Activated CD4-positive, alpha-beta memory T cell treated with anti-CD3 and anti-CD28 coated beads for 36 hours (primary cell): ENCODE data around the gene LMBR1. TPM values are rescaled to one million over a fixed set of nuclear protein-coding genes. Genes with fewer than 3 reads are reported as not detected.
A peak's percentile ranks its signal among the peaks of the same experiment; 100 is the strongest.

Experiments used
- CTCF ChIA-PET: fragments of 350-600 bp; sonication (Branson Sonifier 250); formaldehyde crosslinking; loops from one replicate; lab custom pipeline; 2021; ENCODE audit warnings: antibody characterized with exemption, inconsistent platforms; lab: Charles Lee
- POLR2A ChIA-PET: fragments of 350-600 bp; sonication (Branson Sonifier 250); formaldehyde crosslinking; loops from one replicate; lab custom pipeline; 2021; ENCODE audit warnings: antibody characterized with exemption; lab: Charles Lee
- DNase-seq: peaks from one replicate; pipeline ENCODE4 v3.0.0-alpha.2; 2020
- H3K27ac Mint-ChIP-seq: one replicate; pipeline ENCODE4 v1.8.0; 2021; ENCODE audit warnings: mixed read lengths
- H3K27me3 Mint-ChIP-seq: one replicate; pipeline ENCODE4 v1.8.0; 2021; ENCODE audit warnings: mixed read lengths
- H3K36me3 Mint-ChIP-seq: one replicate; pipeline ENCODE4 v1.8.0; 2021; ENCODE audit warnings: mixed read lengths
- H3K4me1 Mint-ChIP-seq: one replicate; pipeline ENCODE4 v1.8.0; 2021; ENCODE audit warnings: low read depth, mixed read lengths
- H3K4me3 Mint-ChIP-seq: one replicate; pipeline ENCODE4 v1.8.0; 2021; ENCODE audit warnings: mild to moderate bottlenecking, mixed read lengths
- H3K9me3 Mint-ChIP-seq: one replicate; pipeline ENCODE4 v1.8.0; 2021; ENCODE audit warnings: mixed read lengths
- intact Hi-C: fragments of 100-400 bp; cut with micrococcal nuclease; formaldehyde crosslinking; loops from one replicate; pipeline ENCODE4 v1.15.1; 2023
- total RNA-seq, 2 experiments: library from RNA; stranded (reverse); gene quantifications; one replicate each; pipeline ENCODE4 v1.2.3, GENCODE V29; 2021

Gene LMBR1
- total RNA-seq, 2 experiments from 2014 or later = 36.6 to 37.8 TPM

DNA sequence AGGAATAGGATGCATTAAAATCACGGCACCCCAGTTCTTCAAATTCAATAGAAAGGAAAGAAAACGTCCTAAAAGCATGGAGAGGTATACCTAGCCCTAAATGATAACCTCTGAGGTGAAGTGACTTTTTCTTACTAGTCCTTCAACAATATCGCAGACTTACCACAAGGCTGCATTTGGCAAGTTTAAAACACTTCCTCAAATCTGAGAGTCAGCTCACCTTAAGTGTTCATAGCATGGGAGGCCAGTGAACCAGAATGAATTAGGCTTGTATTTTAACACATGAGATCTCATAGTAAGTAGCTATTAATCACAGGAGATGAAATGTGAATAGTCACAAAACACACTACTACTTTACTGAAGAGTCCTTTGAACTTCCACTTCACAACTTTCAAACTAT, 128.2 kb downstream of the LMBR1 start:
- peaks cover 20% of the 10 kb centered on the region for H3K36me3 Mint-ChIP-seq
- no peak for DNase-seq
- H3K9me3 Mint-ChIP-seq = peaks cover 3% of the 10 kb centered on the region
- ChIA-PET POLR2A (no interaction called here), CTCF (no interaction called here)
- H3K27ac Mint-ChIP-seq = no peak overlapping the region
- H3K27me3 Mint-ChIP-seq = no peaks in the 10 kb centered on the region
- intact Hi-C loops = no loop called here
- H3K4me3 Mint-ChIP-seq = no peak overlapping the region
- H3K4me1 Mint-ChIP-seq = peaks cover 10% of the 10 kb centered on the region

DNA sequence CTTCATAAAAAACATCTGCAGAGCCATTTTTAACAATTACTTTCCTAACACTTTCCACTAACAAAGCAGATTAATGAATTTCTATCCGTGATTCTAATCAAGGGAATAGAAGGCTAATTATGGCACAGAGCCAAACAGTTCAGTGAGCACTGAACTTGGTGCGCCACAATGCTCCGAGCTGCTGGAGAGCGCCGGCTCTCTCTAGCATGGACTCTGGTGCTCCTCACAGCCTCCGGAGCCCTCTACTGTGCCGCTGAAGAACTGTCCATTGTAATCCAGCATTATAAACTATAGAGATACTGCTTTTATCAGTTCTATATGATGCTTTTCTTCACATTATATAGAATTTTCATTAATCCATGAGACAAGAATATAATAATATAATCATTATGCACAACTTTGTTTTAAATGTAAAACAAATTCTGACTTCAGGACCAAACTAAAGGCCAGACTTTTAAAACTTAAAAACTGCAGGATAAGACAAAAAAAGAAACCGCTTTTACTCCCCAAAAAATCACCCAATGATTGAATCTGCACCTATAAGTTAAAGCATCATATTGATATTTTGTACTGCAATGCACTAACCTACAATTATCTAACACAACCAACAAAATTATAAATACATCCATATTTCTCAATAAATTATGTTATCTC, 128.8 kb downstream of the LMBR1 start:
- Mint-ChIP-seq H3K36me3 (peaks cover 24% of the 10 kb centered on the region), H3K4me3 (no peak overlapping the region), H3K4me1 (peaks cover 3% of the 10 kb centered on the region), H3K27me3 (no peaks in the 10 kb centered on the region), H3K9me3 (peaks cover 6% of the 10 kb centered on the region), H3K27ac (no peak overlapping the region)
- intact Hi-C loops = no loop called here
- DNase-seq = no peak
- CTCF ChIA-PET = no interaction called here
- POLR2A ChIA-PET = no interaction called here

DNA sequence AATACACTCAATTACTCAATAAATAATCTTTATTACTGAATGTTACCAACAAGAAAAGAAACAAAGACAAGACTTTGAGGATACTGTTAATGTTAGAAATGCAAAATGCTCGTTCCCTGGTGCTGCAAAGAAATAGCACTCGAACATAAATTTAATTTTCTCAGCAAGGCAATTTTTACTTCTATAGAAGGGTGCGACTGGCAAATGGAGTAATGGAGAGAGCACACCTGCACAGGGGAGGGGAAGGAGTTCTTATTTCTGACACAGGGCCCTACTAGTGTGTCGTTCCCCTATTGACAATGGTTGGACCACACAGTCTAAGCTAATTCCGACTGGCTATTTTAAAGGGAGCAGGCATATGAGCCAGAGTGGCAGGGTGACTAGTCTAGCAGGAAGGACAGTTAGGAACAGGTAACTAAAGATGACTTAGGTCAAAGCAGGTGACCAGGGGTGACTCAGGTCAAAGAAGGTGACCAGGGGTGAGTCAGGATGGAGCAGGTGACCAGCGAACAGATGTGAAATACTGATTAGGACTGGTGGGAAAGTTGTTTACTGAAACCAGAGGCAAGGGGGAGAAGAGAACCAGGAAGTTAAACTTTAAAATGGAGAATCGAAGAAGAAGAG, 133.3 kb downstream of the LMBR1 start:
- intact Hi-C loops = no loop called here
- Mint-ChIP-seq H3K27ac (no peak overlapping the region), H3K9me3 (peaks cover 9% of the 10 kb centered on the region), H3K27me3 (no peaks in the 10 kb centered on the region), H3K4me3 (no peak overlapping the region), H3K4me1 (peaks cover 6% of the 10 kb centered on the region), H3K36me3 (peaks cover 42% of the 10 kb centered on the region)
- no peak for DNase-seq
- ChIA-PET POLR2A (no interaction called here), CTCF (no interaction called here)

DNA sequence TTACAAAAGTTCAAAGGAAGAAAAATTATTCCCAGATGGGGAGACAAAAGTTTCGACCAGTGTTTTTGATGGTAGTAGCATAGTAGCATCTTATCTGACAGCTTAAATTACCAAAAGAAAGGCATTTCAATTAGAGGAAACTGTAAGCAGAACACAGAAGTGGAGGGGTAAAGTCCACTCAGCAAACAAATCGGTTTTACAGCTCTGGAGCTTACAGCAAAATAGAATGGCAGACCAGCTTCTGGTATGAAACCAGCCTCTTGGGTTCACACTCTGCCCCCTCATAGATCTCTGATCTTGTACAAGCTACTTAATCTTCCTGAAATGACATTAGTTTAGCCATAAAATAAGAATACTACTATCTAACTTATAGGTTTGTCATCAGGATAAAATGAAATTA, 133.8 kb downstream of the LMBR1 start:
- H3K9me3 Mint-ChIP-seq = peaks cover 9% of the 10 kb centered on the region
- H3K27me3 Mint-ChIP-seq = no peaks in the 10 kb centered on the region
- intact Hi-C loops = no loop called here
- DNase-seq = no peak
- peaks cover 43% of the 10 kb centered on the region for H3K36me3 Mint-ChIP-seq
- no peak overlapping the region for H3K4me3 Mint-ChIP-seq
- ChIA-PET POLR2A (no interaction called here), CTCF (interaction anchor here (0.6 kb wide), 1 partner anchor 78 kb away, joined by 5 read pairs; no protein-coding TSS in a partner anchor)
- H3K27ac Mint-ChIP-seq = no peak overlapping the region
- H3K4me1 Mint-ChIP-seq = peaks cover 8% of the 10 kb centered on the region

DNA sequence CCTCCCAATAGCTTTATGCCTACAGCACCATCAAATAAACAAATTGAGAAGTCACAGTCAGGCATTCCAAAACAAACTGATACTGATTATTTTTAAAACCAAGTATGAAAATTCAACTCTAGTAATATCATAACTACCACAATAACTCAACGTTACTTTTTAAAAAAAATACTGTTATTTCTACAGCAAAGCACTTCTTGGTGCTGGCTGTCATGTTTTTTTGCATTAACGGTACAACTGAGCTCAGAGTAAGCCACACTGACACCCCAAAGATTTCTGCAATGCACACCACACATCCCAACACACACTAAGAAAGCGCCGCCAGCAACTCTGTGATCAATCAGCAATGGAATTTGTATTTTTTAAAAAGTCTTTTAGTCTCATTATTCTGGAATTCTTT, 138.8 kb downstream of the LMBR1 start:
- DNase-seq = no peak
- Mint-ChIP-seq H3K27me3 (no peaks in the 10 kb centered on the region), H3K4me3 (no peak overlapping the region), H3K4me1 (peaks cover 11% of the 10 kb centered on the region), H3K27ac (peak overlapping the region; percentile 76), H3K36me3 (peaks cover 29% of the 10 kb centered on the region), H3K9me3 (peaks cover 4% of the 10 kb centered on the region)
- CTCF ChIA-PET = no interaction called here
- intact Hi-C loops = no loop called here
- POLR2A ChIA-PET = no interaction called here

DNA sequence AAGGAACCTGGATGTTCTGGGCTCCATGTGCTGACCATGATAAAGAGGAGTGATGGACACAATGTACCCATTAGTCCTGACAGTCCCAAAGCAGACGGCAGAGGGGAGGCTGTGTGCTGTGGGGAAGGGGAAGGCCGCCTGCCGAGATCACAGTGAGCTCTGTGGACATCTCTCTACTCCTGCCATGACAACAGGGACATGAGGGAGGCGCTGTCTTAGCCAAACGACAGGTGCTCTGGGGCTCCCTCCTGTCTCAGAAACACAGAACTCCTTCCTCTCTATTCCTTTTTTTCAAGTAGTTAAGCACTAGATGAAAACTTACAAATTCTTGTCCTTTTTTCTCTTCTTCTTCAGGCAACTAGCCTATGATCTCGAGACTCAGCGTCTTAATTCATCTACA, 139.4 kb downstream of the LMBR1 start:
- Mint-ChIP-seq H3K9me3 (no peaks in the 10 kb centered on the region), H3K27me3 (no peaks in the 10 kb centered on the region), H3K27ac (no peak overlapping the region), H3K4me3 (no peak overlapping the region), H3K4me1 (peaks cover 14% of the 10 kb centered on the region), H3K36me3 (peaks cover 24% of the 10 kb centered on the region)
- CTCF ChIA-PET = interaction anchor here (1.0 to 1.5 kb wide), 2 partner anchors 23 to 25 kb away, joined by 3 to 4 read pairs; no protein-coding TSS in a partner anchor
- intact Hi-C loops = no loop called here
- POLR2A ChIA-PET = no interaction called here
- no peak for DNase-seq

DNA sequence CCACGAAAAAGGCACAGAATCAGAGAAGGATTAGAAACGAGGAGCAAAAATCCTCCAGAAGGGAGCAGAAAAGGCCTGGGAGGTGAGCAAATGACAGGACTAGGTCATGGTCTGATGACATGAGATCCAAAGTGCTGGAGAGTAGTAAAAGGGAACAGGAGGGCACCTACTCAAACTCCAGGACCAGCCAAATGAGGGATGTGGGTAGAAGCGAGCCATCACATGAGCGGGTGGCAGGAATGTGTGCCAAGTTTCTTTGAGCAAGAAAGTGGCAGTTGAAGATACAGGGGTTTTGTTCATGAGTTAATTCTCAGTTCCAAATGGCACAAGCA, 139.8 kb downstream of the LMBR1 start:
- peaks cover 20% of the 10 kb centered on the region for H3K36me3 Mint-ChIP-seq
- POLR2A ChIA-PET = no interaction called here
- no peaks in the 10 kb centered on the region for H3K9me3 Mint-ChIP-seq
- no peaks in the 10 kb centered on the region for H3K27me3 Mint-ChIP-seq
- H3K4me1 Mint-ChIP-seq = peaks cover 14% of the 10 kb centered on the region
- CTCF ChIA-PET = interaction anchor here (1.0 to 1.5 kb wide), 2 partner anchors 24 to 25 kb away, joined by 3 to 4 read pairs; no protein-coding TSS in a partner anchor
- DNase-seq = peak; percentile 19
- H3K27ac Mint-ChIP-seq = no peak overlapping the region
- no peak overlapping the region for H3K4me3 Mint-ChIP-seq
- intact Hi-C loops = no loop called here

DNA sequence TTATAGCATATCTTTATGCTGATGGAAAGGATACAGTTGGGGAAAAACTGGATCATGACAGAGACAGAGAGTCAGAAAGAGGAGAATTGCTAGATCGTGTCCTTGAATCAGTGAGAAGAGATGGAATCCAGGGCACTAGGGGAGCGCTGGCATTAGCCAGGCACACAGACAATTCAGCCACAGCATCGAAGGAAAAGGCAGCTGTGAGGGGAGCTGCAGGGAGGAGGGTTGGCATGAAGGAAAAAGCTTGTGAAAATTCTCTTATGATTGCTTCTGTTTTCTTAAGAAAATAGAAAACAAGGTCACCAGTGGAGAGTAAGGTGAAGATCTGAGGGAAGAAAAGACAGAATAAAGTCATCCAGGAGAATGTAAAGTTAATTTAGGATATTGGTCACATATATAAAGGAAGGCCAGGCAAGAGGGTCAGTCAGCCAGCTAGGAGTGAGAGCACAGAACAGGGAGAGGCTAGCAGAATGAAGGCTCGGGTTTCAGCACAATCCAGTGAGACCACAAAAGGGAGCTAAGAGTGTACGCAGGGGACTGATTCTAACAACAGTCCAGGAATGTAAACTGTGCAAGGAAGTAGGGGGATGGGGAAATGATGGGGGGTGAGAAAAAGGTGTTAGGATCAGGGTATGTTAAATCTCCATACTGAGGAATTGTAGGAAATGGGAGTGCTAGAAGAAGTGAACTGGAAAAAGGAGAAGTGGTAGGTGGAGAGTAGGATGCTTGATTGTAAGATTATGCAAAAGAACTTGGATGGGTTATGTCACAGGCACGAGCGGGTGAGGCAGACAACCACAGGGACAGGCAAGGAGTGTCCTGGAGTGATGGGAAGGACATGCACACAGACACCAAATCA, 140.4 kb downstream of the LMBR1 start:
- no peaks in the 10 kb centered on the region for H3K27me3 Mint-ChIP-seq
- no peak for DNase-seq
- peaks cover 14% of the 10 kb centered on the region for H3K4me1 Mint-ChIP-seq
- H3K9me3 Mint-ChIP-seq = no peaks in the 10 kb centered on the region
- CTCF ChIA-PET = interaction anchor here (1.0 to 1.5 kb wide), 2 partner anchors 24 to 26 kb away, joined by 3 to 4 read pairs; no protein-coding TSS in a partner anchor
- no peak overlapping the region for H3K4me3 Mint-ChIP-seq
- intact Hi-C loops = no loop called here
- H3K27ac Mint-ChIP-seq = no peak overlapping the region
- peaks cover 19% of the 10 kb centered on the region for H3K36me3 Mint-ChIP-seq
- POLR2A ChIA-PET = interaction anchor here (1.3 kb wide), 1 partner anchor 33 kb away, joined by 3 read pairs; no protein-coding TSS in a partner anchor

DNA sequence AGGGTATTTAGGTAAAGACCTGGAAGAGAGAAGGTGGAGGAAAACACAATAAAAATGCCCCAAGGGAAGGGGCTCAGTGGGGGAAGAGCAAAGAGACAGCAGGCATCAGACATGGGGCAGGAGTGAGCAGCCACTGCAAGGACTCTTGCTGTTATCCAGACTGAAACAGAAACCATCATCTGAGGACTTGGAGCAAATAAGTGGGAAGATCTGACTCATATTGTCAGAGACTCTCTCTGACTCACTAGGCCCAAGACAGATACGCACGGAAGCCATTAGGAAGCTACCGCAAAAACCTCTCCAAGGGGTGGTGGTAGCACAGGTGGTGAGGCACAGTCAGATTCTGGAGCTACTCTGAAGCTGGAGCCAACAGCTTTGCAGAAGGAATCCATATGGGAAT, 141.7 kb downstream of the LMBR1 start:
- peak; percentile 79 for DNase-seq
- intact Hi-C loops = loop anchor here (1.0 to 2.0 kb wide), 5 partner anchors 18 to 142 kb away; partner anchors contain the start of genes LMBR1 and RNF32
- Mint-ChIP-seq H3K9me3 (no peaks in the 10 kb centered on the region), H3K4me1 (peaks cover 14% of the 10 kb centered on the region), H3K4me3 (no peak overlapping the region), H3K27me3 (no peaks in the 10 kb centered on the region), H3K27ac (peak overlapping the region; percentile 11), H3K36me3 (peaks cover 19% of the 10 kb centered on the region)
- CTCF ChIA-PET = interaction anchor here (0.6 kb wide), 1 partner anchor 201 kb away, joined by 5 read pairs; no protein-coding TSS in a partner anchor
- POLR2A ChIA-PET = interaction anchor here (1.3 kb wide), 1 partner anchor 35 kb away, joined by 3 read pairs; no protein-coding TSS in a partner anchor

DNA sequence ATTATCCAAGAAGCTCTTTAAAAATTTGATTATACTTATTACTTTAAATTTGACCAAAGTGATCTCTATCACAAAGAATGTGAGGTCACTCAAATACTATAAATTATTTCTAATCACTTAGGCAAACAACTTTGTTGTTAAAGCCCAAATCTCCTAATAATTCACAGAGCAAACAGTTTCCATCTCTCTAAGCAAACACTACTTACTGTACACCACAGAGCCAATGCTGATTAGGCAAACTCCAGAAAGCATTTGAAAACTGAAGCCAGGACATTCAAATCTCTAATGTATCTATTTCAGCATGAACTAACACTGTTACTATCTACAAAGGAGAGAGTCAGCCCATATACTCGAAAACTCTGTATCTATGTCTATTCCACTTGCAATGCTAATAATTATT, 145.3 kb downstream of the LMBR1 start:
- H3K4me3 Mint-ChIP-seq = no peak overlapping the region
- peaks cover 19% of the 10 kb centered on the region for H3K36me3 Mint-ChIP-seq
- peaks cover 6% of the 10 kb centered on the region for H3K4me1 Mint-ChIP-seq
- H3K9me3 Mint-ChIP-seq = no peaks in the 10 kb centered on the region
- intact Hi-C loops = no loop called here
- DNase-seq = no peak
- no peak overlapping the region for H3K27ac Mint-ChIP-seq
- CTCF ChIA-PET = no interaction called here
- POLR2A ChIA-PET = no interaction called here
- no peaks in the 10 kb centered on the region for H3K27me3 Mint-ChIP-seq

DNA sequence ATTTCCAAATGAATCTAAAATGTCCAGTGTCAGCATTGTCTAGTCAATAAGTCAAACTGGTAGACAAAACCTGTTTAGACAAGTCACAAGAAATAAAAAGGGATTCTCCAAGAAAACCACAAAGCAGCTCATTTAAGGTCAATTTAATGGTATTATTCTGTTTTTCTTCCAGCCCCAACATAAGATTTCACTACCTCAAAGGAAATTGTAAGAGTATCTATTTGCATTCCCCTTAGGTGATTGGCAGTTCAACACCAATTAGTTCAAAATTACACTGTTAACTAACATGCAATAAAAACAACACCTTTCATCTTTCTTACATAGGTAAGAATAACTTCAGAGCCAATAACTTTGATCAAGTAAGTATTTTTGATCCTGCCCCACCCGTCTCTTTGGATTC, 146.1 kb downstream of the LMBR1 start:
- CTCF ChIA-PET = no interaction called here
- POLR2A ChIA-PET = no interaction called here
- intact Hi-C loops = no loop called here
- H3K4me1 Mint-ChIP-seq = peaks cover 6% of the 10 kb centered on the region
- no peaks in the 10 kb centered on the region for H3K27me3 Mint-ChIP-seq
- H3K27ac Mint-ChIP-seq = no peak overlapping the region
- peaks cover 25% of the 10 kb centered on the region for H3K36me3 Mint-ChIP-seq
- H3K9me3 Mint-ChIP-seq = peaks cover 3% of the 10 kb centered on the region
- no peak overlapping the region for H3K4me3 Mint-ChIP-seq
- DNase-seq = no peak

DNA sequence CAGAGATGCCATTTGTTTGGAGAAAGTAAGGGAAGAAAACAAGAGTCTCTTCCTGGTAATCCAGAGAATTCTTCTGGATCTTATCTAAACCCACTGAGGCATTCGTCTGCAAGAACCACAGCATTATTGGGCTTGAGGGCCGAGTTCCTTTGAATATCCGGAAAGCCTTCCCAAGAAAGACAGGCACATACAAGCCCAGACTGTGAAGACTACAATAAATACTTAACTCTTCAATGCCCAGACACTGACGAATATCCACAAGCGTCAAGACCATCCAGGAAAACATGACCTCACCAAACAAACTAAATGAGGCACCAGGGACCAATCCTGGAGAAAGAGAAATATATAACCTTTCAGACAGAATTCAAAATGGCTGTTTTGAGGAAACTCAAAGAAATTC, 153.4 kb downstream of the LMBR1 start:
- ChIA-PET POLR2A (no interaction called here), CTCF (no interaction called here)
- Mint-ChIP-seq H3K27ac (no peak overlapping the region), H3K9me3 (peaks cover 18% of the 10 kb centered on the region), H3K4me1 (no peaks in the 10 kb centered on the region), H3K36me3 (peaks cover 45% of the 10 kb centered on the region), H3K27me3 (no peaks in the 10 kb centered on the region), H3K4me3 (no peak overlapping the region)
- no peak for DNase-seq
- intact Hi-C loops = no loop called here
